HG02870 (cell line): ENCODE data around the gene OAF.
"Not testable (repeated sequence)": the region's sequence is repeated elsewhere in the genome, so short reads cannot be mapped to it uniquely, and the experiment has no call there.

Source experiments
- ATAC-seq: cut with Tn5 transposase; IDR thresholded peaks from one replicate; pipeline ENCODE4 v1.9.1; 2021; ENCODE audit warnings: mild to moderate bottlenecking, moderate library complexity; ENCODE audit not compliant: unreplicated experiment

Gene OAF

DNA sequence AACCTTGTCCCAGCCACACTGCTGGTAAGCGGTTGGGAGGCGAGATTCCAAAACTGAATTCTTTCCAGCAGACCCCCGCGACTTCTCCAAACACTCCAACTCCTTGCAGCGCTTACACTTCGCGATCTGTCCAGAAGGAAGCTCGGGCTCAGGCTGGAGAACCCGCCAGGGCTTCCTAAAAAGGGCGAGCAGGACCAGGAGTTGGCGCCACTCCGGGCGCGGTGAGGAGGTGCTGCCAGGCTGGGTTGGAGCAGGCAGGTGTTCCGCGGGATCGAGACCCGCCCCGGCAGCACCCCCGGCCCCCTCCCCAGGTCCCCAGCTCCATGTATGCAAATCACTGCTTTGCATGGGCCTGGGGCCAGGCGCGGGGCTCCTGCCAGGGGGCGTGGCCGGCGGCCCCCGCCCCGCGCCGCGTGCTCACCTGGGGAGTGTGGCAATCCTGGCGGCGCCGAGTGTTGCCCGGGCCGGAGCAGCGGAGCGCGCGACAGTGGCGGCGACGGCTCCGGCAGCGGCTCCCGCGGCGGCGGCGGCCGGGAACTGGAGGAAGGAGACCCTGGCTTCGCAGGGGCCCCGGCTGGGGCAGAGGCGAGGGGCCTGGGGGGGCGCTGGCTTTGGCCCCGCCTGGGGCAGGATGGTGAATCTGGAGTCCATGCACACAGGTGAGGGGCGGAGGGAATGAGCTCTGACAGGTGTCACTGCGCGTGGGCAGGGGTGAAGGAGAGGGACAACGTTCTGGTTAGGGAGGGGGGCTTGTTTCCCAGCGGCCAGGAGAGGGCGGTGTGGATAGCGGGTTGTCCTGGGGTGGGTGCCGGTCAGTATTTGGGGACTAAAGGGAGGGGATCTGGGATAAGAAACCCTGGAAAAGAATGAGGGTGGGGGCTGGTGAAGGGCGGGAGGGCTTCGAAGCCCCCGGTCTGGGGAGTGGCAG lies 29.1 kb downstream of the OAF start, which contains the start of gene POU2F3:
POU2F3 (plus strand) TSS at position 428 of the 928 bp plus-strand sequence; CDS start at position 632, 204 bp downstream.
- ATAC-seq = no peak

DNA sequence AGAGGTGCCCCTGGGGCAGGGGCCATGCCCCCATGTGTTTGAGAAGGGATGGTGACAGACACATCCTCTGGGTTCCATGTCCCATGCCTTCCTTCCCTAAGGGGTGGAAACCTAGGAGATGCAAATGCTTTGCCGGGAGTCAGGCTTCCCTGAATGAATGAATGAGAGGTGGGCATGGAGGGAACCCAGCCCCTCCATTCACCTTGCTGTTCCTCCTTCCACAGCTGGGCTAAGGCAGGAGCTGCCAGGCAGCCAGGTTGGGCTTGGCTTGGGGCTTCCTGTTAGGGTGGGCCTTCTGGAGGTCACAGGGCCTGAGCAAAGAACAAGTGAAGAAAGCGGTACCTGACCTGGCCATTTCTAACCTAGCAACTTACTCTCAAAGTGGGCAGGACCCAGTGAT lies 30.0 kb downstream of the OAF start:
- no peak for ATAC-seq

DNA sequence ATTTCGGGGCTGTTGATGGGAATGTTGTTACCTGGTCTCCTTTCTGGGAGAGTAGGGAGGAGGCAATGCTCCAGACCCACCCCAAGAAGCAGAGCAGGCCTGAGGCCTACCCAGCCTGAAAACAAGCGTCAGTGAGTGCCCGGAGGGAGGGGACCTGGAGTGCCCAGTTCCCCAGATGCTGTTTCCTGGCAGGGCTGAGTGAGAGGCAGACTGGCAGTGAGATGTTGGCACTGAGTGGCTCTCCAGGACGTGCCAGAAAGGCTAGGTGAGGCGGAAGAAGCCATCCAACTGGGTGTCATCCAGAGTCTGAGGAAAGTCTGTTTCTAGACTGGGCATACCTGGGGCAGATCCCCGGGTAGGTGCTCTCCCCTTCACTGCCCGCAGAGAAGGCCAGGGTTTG lies 30.4 kb downstream of the OAF start:
- no peak for ATAC-seq

GRCh38 chr11:120243221-120243620 lies 32.4 kb downstream of the OAF start:
- ATAC-seq = no peak

DNA sequence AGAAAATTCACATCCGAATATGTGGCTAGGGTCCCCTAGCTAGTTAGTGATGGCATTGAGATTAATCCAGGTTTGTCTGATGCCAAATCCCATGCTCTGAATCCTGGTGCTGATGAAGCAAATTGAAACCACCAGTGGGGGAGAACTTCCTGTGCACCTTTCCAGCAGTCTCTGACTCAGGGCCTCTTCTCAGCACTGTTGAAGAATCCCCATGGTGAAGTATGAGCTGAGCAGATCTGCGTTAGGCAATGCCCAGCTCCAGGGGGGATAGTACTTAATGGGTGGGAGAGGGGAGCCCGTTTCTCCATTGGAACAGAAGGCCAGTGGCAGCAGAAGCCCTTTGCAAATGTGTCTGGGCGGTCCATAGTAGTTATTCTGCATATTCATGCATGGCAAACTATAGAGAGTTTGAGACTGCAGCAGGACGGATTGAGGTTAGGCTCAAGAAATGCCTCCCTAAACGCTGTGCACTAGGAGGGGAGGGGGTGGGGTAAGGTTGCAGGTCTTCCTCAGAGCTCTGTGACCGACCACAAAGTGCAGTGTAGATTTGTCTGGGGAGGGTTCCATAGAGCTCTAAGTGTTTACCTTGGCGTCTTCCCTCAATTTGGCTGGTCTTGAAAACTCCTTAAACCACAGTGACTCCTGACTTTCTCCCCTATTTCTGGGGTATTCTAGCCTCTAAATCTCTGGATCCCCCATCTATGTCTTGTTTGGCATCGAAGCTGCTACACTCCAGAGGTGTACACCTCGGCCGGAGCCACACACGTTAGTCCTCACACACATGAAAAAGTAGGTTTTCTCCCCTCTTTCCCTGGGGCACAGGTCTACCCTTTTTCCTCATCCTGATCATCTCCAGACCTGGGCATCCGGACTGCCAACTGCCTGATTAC lies 33.9 kb downstream of the OAF start:
- ATAC-seq = no peak

- no peak for ATAC-seq
Measured at GRCh38 chr11:120245434-120245833, 34.6 kb downstream of the OAF start.

- peak; percentile 59 for ATAC-seq
Measured at GRCh38 chr11:120248551-120249278, 37.9 kb downstream of the OAF start.

DNA sequence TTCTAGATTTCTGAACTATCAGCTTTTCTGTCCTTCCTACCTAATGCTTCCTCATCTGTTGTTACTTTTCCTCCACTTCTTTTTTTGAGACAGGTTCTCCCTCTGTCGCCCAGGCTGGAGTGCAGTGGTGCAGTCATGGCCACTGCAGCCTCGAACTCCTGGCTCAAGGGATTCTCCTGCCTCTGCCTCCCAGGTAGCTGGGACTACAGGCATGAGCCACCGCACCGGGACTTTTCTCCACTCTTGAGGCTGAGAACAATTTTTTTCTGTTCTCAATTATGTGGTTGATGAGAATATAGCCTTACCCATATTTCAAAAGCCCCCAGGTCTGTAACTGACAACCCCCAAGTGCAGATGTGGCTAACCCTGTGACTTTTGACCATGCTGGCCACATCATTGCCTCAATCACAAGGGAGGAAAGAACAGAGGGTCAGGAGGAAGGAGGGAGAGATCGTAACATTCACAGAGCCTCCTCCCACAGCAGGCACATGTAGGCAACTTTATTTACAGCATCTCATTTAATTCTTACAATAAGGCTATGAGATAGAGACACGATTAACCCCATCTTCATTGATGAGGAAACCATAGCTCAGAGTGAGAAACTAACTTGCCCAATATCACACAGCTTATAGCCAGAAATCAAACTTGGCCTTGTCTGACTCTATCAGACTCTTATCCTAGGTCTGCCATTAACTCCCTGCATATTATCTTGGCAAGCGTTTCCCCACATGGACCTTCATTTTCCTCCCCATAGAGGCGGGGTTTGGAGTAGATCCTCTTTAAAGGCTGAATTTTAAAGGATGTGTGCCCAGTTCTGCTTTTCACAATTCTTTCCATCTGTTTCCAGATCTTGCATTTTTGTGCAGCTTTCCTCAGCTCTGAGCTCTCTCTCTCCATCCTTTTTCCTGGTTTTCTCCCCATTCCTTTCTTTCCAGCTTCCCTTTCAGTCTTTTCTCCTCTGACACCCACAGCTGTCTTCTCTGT lies 38.7 kb downstream of the OAF start:
- ATAC-seq = peak; percentile 32

DNA sequence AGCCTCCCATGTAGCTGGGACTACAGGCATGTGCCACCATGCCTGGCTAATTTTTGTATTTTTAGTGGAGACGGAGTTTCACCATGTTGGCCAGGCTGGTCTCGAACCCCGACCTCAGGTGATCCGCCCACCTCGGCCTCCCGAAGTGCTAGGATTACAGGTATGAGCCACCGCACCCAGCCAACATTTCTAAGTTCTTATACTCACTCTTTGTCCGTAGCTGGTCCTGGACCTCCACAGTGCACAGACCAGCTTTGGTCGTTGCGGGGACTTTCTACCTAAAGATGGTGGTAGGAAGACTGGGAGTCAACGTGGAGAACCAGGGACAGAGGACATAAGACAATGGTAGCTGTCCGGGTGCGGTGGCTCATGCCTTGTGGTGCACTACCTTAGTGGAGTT lies 42.5 kb downstream of the OAF start:
- not testable (repeated sequence) for ATAC-seq

DNA sequence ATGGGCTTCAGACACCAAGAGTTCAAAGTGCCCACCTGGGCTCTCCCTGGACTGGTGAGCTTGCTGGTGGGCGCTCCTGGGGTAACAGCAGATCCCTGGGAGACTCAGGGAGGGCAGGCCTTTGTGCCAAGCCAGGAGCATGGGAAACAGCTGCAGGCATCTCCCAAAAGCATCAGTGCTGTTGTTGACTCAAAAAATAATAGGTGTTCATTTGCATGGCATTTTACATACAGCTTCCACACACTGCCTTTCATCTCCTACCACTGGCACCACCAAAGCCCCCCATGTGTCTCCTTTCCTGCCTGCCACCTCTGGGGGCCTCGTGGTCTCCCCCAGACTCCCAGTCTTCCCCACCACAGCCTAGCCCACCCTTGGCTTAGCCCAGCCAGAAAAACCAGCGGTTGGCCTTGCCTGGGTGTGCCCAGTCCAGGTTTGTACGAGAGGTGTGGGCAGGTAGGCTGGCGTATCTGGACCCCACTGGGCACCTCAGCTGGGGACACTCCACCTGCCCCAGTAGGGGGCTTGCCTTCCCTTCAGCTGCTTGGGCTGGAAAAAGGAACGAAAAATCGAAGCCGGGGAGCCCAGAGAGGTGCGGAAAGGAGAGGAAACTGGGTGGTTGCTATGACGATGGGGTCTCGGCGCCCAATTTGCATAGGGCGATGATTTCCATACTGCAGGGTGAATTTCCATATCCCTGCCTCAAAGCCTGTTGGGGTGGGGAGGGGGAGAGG lies 44.1 kb downstream of the OAF start:
- no peak for ATAC-seq

DNA sequence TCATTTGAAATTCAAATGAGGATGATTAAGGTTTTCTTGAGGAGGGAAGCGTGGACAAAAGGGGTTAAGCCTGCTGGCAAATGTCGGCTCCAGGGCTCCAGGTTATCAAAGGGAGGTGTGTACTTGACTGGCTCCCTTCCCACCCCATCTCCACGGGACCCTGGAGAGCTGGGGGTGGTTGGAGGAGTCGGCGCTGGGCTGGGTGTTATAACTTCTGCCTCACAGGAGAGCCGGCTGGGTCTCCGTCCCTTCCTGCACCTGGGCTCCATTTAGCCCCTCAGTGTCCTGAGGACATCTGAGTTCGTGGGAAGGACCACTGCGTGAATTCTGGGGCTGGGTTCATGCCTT lies 44.7 kb downstream of the OAF start:
- ATAC-seq = no peak

DNA sequence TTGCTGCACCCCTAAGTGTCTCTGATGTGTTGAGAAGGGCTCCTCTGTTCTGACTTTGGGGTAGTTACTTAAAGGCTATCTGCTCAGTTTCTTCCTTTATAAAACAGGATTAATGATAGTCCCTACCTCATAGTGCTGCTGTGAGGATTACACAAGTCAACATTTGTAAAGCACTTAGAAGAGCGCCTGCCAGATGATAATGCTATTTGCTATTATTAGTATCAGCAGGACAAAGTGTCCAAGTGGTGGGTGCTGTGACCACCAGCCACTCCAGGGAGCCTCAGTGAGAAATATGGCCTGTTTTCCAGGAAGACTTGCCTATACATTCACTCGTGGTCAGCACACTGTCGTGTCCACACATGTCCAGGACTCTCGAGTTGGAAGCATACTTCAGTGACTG lies 45.3 kb downstream of the OAF start:
- no peak for ATAC-seq

DNA sequence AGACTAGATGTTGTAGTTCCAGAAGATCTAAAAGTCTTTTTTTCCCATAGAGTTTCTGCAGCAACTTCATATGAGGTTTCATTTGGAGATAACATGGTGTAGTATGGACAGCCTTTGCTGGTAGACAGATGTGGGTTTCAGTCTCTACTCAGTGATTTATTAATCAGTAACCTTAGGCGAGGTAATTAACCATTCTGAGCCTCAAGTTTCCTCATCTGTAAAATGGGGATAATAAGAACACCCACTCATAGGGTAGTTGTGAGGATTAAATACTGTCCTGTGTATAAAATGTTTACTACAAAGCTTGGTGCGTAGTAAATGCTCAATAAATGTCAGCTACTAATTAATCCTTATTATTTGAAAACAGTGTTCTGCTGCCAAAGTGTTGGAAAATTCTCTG lies 45.9 kb downstream of the OAF start:
- no peak for ATAC-seq

DNA sequence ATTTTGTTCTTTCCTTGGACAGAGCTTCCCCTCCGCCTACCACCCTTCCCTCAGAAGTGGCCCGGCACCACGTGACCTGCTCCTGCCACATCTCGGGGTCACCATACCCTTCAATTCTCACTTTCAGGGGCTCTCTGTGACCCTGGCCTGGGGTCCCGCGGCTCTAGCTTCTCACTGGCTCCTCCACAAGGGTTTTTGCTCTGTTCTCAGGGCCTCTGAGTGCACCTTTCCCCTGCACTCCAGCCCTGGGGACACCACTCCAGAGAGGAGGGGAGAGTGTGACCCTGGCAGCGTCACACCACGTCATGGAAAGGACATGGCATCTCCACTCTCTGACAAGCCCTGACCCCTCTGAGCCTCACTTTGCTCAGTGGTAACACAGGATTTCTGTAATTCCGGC lies 46.5 kb downstream of the OAF start:
- ATAC-seq = no peak

DNA sequence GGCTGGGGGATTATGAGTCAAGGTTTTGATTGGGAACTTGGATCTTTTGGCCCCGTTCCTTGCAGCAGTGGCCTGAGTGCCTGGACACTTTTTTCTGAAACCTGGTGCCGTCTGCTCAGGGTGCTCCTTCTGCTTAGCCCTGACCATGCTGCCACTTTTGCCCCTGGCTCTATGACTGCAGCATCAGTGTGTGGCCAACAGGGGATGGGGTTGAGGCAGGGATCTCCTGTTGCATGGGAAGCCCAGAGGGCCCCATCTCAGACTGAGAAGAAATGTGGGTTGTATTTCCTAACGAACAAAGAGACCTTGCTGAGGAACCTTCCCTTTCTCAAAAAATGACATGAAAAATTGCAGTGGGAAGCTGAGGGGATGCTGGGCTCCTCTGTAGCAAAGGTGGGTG lies 47.8 kb downstream of the OAF start:
- no peak for ATAC-seq

GRCh38 chr11:120259241-120259640 lies 48.4 kb downstream of the OAF start:
- ATAC-seq = no peak

- ATAC-seq = no peak
Measured at GRCh38 chr11:120259988-120260565, 49.2 kb downstream of the OAF start.

DNA sequence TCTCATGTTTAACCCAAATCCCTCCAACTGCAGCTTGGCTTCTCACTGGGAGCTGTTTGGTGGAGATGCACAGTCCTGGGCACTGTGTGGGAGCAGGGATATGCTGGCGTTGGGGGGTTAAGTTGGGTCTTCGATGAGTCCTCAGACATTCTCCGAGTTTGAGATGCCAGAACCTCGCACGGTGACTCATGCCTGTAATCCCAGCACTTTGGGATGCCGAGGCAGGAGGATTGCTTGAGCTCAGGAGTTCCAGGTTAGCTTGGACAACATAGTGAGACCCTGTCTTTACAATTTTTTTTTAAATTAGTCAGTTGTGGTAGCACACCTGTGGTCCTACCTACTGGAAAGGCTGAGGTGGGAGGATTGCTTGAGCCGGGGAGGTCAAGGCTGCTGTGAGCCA lies 49.8 kb downstream of the OAF start:
- ATAC-seq = no peak

DNA sequence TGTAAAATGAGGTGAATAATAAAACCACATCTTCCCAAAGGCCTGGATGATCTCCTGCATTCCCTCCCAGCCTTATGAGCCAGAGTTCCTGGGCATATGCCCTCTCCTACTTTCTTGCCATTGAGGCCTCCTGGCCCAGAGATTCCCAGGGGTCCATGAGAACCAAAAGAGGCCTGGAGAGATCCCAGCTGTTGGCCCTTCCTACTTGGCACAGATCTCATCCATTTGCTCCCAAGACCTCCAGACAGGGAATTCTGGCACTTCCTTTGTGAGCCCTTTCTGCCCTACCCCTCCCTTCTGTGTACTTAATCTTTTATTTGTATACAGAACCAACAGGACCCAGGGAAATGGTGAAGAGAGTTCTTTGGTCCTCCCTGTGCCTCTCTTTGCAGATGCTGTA lies 50.5 kb downstream of the OAF start:
- no peak for ATAC-seq
